Hindlimb muscle (tissue), 1 donor: ENCODE data around the gene POLR3G. TPM values are rescaled to one million over a fixed set of nuclear protein-coding genes. Genes with fewer than 3 reads are reported as not detected.

Experiments used
- DNase-seq: peaks from one replicate; pipeline ENCODE4 v3.0.0-alpha.2; 2013
- polyA plus RNA-seq: library from polyadenylated mRNA; unstranded; fragments of 120-200 nt; gene quantifications from one replicate; pipeline ENCODE4 v1.2.1, GENCODE V29; 2013; ENCODE audit not compliant: insufficient read length

The POLR3G gene
- 2.4 TPM for polyA plus RNA-seq

- DNase-seq, result peak; percentile 90
These were observed at the start of gene POLR3G, which contains the start of gene MBLAC2 for GRCh38 chr5:90474235-90475107. TSS of gene POLR3G (plus strand) at chr5:90474864. CDS start at chr5:90485568, 10,704 bp downstream. TSS of gene MBLAC2 (minus strand) at chr5:90474771. CDS start at chr5:90474292, 479 bp downstream.

- DNase-seq, result peak; percentile 20
These were observed 40.4 kb upstream of the POLR3G start for GRCh38 chr5:90434116-90434714.

- DNase-seq, result no peak
These were observed 37.0 kb upstream of the POLR3G start for GRCh38 chr5:90437663-90438062.

GRCh38 chr5:90438100-90438499 is 36.6 kb upstream of the POLR3G start:
- no peak for DNase-seq

- DNase-seq, result no peak
These were observed 34.0 kb upstream of the POLR3G start for GRCh38 chr5:90440644-90441043.

GRCh38 chr5:90446961-90447360 is 27.7 kb upstream of the POLR3G start:
- DNase-seq, result no peak

- DNase-seq, result no peak
These were observed 13.4 kb upstream of the POLR3G start for GRCh38 chr5:90461288-90461687.

GRCh38 chr5:90472783-90473395 is 1.8 kb upstream of the POLR3G start:
- DNase-seq, result no peak

GRCh38 chr5:90473396-90474234 is 1.0 kb upstream of the POLR3G start:
- peak; percentile 50 for DNase-seq

GRCh38 chr5:90475436-90475980 is 844 bp downstream of the POLR3G start:
- no peak for DNase-seq

- DNase-seq, result no peak
These were observed 1.7 kb downstream of the POLR3G start for GRCh38 chr5:90476391-90476790.

GRCh38 chr5:90477073-90477472 is 2.4 kb downstream of the POLR3G start:
- DNase-seq, result no peak

- DNase-seq, result peak; percentile 9
These were observed 3.1 kb downstream of the POLR3G start for GRCh38 chr5:90477621-90478215.

GRCh38 chr5:90479611-90480385 is 5.1 kb downstream of the POLR3G start:
- no peak for DNase-seq

- DNase-seq, result no peak
These were observed 6.0 kb downstream of the POLR3G start for GRCh38 chr5:90480699-90481098.

- no peak for DNase-seq
These were observed 8.5 kb downstream of the POLR3G start for GRCh38 chr5:90483206-90483605.

- DNase-seq, result no peak
These were observed 9.9 kb downstream of the POLR3G start for GRCh38 chr5:90484540-90484939.

GRCh38 chr5:90488791-90489190 is 14.1 kb downstream of the POLR3G start:
- DNase-seq, result no peak

- DNase-seq, result no peak
These were observed 19.4 kb downstream of the POLR3G start for GRCh38 chr5:90494043-90494442.

- DNase-seq, result no peak
These were observed 20.5 kb downstream of the POLR3G start for GRCh38 chr5:90495146-90495545.

- DNase-seq, result no peak
These were observed 28.9 kb downstream of the POLR3G start for GRCh38 chr5:90503596-90503995.
